Measurements from ENCODE around the gene POLR3GL.

DNA sequence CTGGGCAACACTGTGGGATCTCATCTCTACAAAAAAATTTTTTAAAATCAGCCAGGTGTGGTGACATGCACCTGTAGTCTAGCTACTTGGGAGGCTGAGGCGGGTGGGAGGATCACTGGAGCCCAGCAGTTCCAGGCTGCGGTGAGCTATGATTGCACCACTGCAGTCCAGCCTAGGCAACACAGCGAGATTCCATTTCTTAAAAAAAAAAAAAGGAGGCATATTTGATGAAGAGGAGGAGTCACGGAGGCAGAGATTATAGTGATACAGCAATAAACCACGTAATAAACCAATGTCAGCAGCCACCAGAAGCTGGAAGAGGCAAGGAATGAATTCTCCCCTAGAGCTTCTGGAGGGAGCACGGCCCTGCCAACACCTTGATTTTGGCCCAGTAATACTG is 10.6 kb upstream of the POLR3GL start:
- TF ChIP-seq POLR2AphosphoS5 (IDR thresholded peaks at IDR 0.05) (no peak), CTCF (IDR thresholded peaks at IDR 0.05) (no peak), POLR2A (IDR thresholded peaks at IDR 0.05) (no peak)

All from breast epithelium (tissue), 3 donors.